GM19468 (cell line): ENCODE results near the gene MS4A6A.
"Not testable (repeated sequence)": the region's sequence is repeated elsewhere in the genome, so short reads cannot be mapped to it uniquely, and the experiment has no call there.

Source experiments
- ATAC-seq: cut with Tn5 transposase; IDR thresholded peaks from one replicate; pipeline ENCODE4 v1.9.1; 2021; ENCODE audit warnings: mild to moderate bottlenecking, moderate library complexity, moderate number of reproducible peaks; ENCODE audit not compliant: unreplicated experiment; ENCODE audit errors: extremely low read depth

MS4A6A gene

GRCh38 chr11:60131912-60132311 lies 51.0 kb downstream of the MS4A6A start:
- no peak for ATAC-seq

- no peak for ATAC-seq
These were observed 52.4 kb downstream of the MS4A6A start for GRCh38 chr11:60130496-60130895.

- no peak for ATAC-seq
These were observed 53.0 kb downstream of the MS4A6A start for GRCh38 chr11:60129853-60130252.

- ATAC-seq: not testable (repeated sequence)
These were observed 54.0 kb downstream of the MS4A6A start for GRCh38 chr11:60128866-60129265.

GRCh38 chr11:60128376-60128775 lies 54.5 kb downstream of the MS4A6A start:
- no peak for ATAC-seq

- no peak for ATAC-seq
These were observed 55.5 kb downstream of the MS4A6A start for GRCh38 chr11:60127311-60127811.

- no peak for ATAC-seq
These were observed 56.8 kb downstream of the MS4A6A start for GRCh38 chr11:60125956-60126585.

GRCh38 chr11:60124802-60125432 lies 58.0 kb downstream of the MS4A6A start:
- no peak for ATAC-seq
